Activated B cell treated with CpG ODN at 0.5 μM for 24 hours (primary cell): ENCODE results near the gene PLEKHA5. TPM values are rescaled to one million over a fixed set of nuclear protein-coding genes. Genes with fewer than 3 reads are reported as not detected.

ENCODE experiments used
- ATAC-seq: fragments of 200-7000 bp; cut with Tn5 transposase; one replicate; pipeline ENCODE4 v1.10.0; 2021; ENCODE audit warnings: low read depth, mild to moderate bottlenecking, moderate library complexity
- CTCF ChIA-PET: fragments of 350-600 bp; sonication (Branson Sonifier 250); formaldehyde crosslinking; loops from one replicate; lab custom pipeline; 2021; ENCODE audit warnings: antibody characterized with exemption; lab: Charles Lee
- POLR2A ChIA-PET: fragments of 350-600 bp; sonication (Branson Sonifier 250); formaldehyde crosslinking; loops from one replicate; lab custom pipeline; 2021; ENCODE audit warnings: antibody characterized with exemption; lab: Charles Lee
- DNase-seq: peaks from one replicate; pipeline ENCODE4 v3.0.0; 2022
- H3K27ac Mint-ChIP-seq: one replicate; pipeline ENCODE4 v1.8.0; 2020; ENCODE audit warnings: mixed read lengths
- H3K27me3 Mint-ChIP-seq: one replicate; pipeline ENCODE4 v1.8.0; 2021; ENCODE audit warnings: mixed read lengths
- H3K36me3 Mint-ChIP-seq: one replicate; pipeline ENCODE4 v1.8.0; 2021; ENCODE audit warnings: low read depth, mixed read lengths
- H3K4me1 Mint-ChIP-seq: one replicate; pipeline ENCODE4 v1.8.0; 2021; ENCODE audit warnings: mixed read lengths
- H3K4me3 Mint-ChIP-seq: one replicate; pipeline ENCODE4 v1.8.0; 2020; ENCODE audit warnings: mild to moderate bottlenecking, mixed read lengths
- H3K9me3 Mint-ChIP-seq: one replicate; pipeline ENCODE4 v1.8.0; 2020; ENCODE audit warnings: mixed read lengths
- intact Hi-C: fragments of 100-400 bp; cut with micrococcal nuclease; formaldehyde crosslinking; loops from one replicate; pipeline ENCODE4 v1.15.1; 2024
- total RNA-seq: library from RNA; stranded (reverse); gene quantifications from 2 replicates; pipeline ENCODE4 v1.2.3, GENCODE V29; 2022
- TF ChIP-seq, protein P1 (sequence below): fragments of 200-600 bp; IDR thresholded peaks from one replicate; pipeline ENCODE4 v1.8.0; 2022; ENCODE audit warnings: antibody characterized with exemption, mild to moderate bottlenecking

Gene PLEKHA5
- total RNA-seq, 1 donor from 2014 or later = 0.11 TPM

DNA sequence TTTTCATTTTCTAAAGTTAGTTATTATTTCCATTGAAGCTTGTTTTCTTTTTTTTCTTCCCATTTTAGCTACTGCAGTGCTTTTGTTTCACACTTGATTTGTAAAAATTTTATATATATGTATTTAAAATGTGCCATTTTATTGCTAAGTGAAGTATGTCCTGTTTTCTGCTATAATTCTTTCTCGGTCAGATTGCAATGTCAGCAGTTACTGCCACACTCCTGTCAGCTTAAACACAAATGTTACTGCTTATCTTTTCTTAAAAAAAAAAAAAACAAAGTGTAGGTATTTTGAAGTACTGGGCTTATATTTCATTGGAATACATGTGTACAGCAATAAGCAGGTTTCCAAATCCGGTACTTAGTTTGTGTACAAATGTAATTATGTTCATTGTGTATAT is 246.4 kb downstream of the PLEKHA5 start:
- CTCF ChIA-PET = no interaction called here
- Mint-ChIP-seq H3K27me3 (peaks cover 3% of the 10 kb centered on the region), H3K4me1 (no peaks in the 10 kb centered on the region), H3K36me3 (no peaks in the 10 kb centered on the region), H3K9me3 (no peaks in the 10 kb centered on the region), H3K27ac (no peak overlapping the region), H3K4me3 (no peak overlapping the region)
- no peak for ATAC-seq
- intact Hi-C loops = no loop called here
- TF ChIP-seq, protein P1, sequence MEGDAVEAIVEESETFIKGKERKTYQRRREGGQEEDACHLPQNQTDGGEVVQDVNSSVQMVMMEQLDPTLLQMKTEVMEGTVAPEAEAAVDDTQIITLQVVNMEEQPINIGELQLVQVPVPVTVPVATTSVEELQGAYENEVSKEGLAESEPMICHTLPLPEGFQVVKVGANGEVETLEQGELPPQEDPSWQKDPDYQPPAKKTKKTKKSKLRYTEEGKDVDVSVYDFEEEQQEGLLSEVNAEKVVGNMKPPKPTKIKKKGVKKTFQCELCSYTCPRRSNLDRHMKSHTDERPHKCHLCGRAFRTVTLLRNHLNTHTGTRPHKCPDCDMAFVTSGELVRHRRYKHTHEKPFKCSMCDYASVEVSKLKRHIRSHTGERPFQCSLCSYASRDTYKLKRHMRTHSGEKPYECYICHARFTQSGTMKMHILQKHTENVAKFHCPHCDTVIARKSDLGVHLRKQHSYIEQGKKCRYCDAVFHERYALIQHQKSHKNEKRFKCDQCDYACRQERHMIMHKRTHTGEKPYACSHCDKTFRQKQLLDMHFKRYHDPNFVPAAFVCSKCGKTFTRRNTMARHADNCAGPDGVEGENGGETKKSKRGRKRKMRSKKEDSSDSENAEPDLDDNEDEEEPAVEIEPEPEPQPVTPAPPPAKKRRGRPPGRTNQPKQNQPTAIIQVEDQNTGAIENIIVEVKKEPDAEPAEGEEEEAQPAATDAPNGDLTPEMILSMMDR = no peak
- POLR2A ChIA-PET = no interaction called here
- DNase-seq = no peak

DNA sequence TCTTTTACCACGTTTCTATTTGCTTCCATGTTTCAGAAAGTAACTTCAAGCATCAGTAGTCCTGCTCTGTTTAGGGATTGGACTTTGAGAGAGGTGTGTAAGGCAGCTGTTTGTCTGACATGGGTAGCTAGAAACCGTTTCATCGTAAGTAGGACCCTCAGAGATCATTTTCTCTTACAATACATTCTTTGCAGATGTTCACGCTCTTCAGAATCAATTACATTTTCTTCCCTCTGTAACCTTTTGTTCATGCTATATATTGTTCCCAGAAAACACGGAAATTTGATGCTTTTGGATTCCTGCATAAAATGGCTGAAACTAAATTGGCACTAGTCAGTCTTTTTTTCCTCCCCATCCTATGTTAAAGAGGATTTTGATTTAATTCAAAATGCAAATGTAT is 247.2 kb downstream of the PLEKHA5 start:
- no peak overlapping the region for H3K27ac Mint-ChIP-seq

DNA sequence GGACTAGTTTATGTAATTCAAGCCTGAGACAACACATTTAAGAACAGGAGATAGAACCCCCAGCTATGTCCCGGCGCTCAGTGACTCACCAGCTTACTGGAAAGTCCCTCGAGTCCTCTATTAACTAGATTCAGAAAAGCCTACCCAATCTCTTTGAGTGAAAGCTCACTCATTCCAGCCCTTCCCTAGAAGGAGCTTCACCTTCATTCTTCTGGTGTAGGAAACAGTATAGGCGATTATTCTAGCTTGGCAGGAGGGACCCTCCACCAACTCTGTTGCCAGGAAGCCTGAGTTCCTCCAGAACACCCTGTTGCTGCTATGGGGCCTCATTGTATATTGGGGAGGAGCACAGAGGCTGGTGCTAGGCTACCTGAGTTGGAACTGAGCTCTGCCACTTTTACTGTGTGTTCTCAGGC is 252.6 kb downstream of the PLEKHA5 start:
- Mint-ChIP-seq H3K4me1 (no peaks in the 10 kb centered on the region), H3K27me3 (peaks cover 3% of the 10 kb centered on the region), H3K27ac (no peak overlapping the region), H3K4me3 (no peak overlapping the region), H3K9me3 (no peaks in the 10 kb centered on the region), H3K36me3 (no peaks in the 10 kb centered on the region)
- intact Hi-C loops = no loop called here
- ATAC-seq = peak; percentile 62
- CTCF ChIA-PET = no interaction called here
- POLR2A ChIA-PET = no interaction called here
- TF ChIP-seq, protein P1 = no peak
- DNase-seq = no peak

More for the DNA sequence above, 247.2 kb downstream of the PLEKHA5 start:
- ATAC-seq (no peak), DNase-seq (no peak)
- Mint-ChIP-seq H3K9me3 (no peaks in the 10 kb centered on the region), H3K36me3 (no peaks in the 10 kb centered on the region), H3K4me3 (no peak overlapping the region), H3K27me3 (peaks cover 3% of the 10 kb centered on the region), H3K4me1 (no peaks in the 10 kb centered on the region)
- POLR2A ChIA-PET = no interaction called here
- intact Hi-C loops = no loop called here
- CTCF ChIA-PET = no interaction called here
- TF ChIP-seq, protein P1 = no peak

DNA sequence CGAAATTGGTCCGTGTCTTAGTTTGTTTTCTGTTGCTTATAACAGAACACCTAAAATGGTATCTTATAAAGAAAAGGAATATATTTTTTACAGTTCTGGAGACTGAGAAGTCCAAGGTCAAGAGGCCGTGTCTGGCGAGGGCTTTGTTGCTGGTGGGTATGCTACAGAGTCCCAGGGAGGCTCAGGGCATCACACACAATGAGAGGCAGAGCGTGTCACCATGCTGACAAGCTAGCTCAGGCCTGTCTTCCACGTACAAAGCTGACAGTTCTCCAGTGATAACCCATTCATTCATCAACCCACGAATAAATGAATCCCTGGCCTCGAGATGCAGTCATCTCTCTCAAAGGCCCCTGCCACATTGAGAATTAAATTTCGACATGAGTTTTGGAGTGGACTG is 253.0 kb downstream of the PLEKHA5 start:
- DNase-seq (no peak), ATAC-seq (no peak)
- H3K36me3 Mint-ChIP-seq = no peaks in the 10 kb centered on the region
- H3K27me3 Mint-ChIP-seq = peaks cover 3% of the 10 kb centered on the region
- ChIA-PET CTCF (no interaction called here), POLR2A (no interaction called here)
- no peaks in the 10 kb centered on the region for H3K9me3 Mint-ChIP-seq
- intact Hi-C loops = no loop called here
- TF ChIP-seq, protein P1 = no peak
- H3K4me1 Mint-ChIP-seq = no peaks in the 10 kb centered on the region
- H3K4me3 Mint-ChIP-seq = no peak overlapping the region
- no peak overlapping the region for H3K27ac Mint-ChIP-seq

DNA sequence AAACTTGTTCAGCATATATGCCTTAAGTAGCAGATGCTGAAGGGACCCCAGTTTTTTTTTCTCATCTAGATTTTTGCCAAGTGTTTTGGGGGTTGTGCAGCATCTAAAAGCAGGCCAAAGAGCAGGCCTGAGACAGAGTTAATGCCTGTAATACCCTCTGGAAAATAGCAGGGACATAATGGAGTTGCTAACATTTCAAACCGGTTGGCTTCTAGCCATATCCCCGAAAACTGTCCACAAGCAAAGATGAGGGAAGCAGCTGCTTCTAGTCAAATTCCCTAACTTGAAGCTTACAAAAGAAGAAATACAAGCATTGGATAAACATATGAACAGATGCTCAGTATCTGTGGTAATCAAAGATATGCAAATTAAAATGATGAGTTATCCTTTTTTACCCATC is 257.6 kb downstream of the PLEKHA5 start:
- H3K27me3 Mint-ChIP-seq = no peaks in the 10 kb centered on the region
- ATAC-seq (no peak), DNase-seq (no peak)
- no peak overlapping the region for H3K4me3 Mint-ChIP-seq
- CTCF ChIA-PET = no interaction called here
- POLR2A ChIA-PET = no interaction called here
- TF ChIP-seq, protein P1 = no peak
- intact Hi-C loops = no loop called here
- H3K27ac Mint-ChIP-seq = no peak overlapping the region
- no peaks in the 10 kb centered on the region for H3K36me3 Mint-ChIP-seq
- no peaks in the 10 kb centered on the region for H3K4me1 Mint-ChIP-seq
- H3K9me3 Mint-ChIP-seq = no peaks in the 10 kb centered on the region
